ENCODE measurements around the gene C2orf68.

- TF ChIP-seq CTCF (IDR thresholded peaks at IDR 0.05) (no peak), POLR2A (IDR thresholded peaks at IDR 0.05) (no peak)
Measured at GRCh38 chr2:85635011-85635410, 23.1 kb upstream of the C2orf68 start.

All from adrenal gland (tissue), 5 donors.